ENCODE data around the gene RASL12. TPM values are rescaled to one million over a fixed set of nuclear protein-coding genes. Genes with fewer than 3 reads are reported as not detected.

Gene RASL12
- total and polyA plus RNA-seq, 2 donors (not counting 1 experiment from before 2014, with no cell fraction given), result not detected

GRCh38 chr15:65087411-65087810 lies 19.6 kb upstream of the RASL12 start:
- WGBS (ENCODE audit: insufficient coverage), result 86% methylated on average over 3 of the region's 3 CpGs
- ATAC-seq (ENCODE audit: low read depth), result no peak

DNA sequence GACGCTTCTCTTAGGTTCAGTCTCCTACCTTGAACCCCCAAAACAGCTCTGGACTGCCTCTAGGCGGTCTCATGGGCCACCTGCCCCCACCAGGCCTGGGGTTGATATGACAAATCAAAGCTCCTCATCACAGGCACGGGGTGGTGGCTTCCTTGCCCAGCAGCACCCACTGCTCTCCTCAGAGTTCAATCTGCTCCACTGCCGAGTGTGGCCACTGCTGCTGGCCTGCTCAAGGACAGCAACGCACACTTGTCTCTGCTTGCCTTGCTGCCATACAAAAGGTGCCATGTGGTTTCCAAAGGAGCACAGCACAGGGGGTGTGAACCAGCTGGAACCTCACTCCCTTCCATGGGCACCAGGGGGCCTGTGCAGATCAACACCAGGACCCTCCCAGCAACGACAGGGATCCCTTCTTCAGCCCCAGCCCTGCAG lies 18.9 kb upstream of the RASL12 start:
- H3K4me1 ChIP-seq (ENCODE audit: control insufficient read depth in 2 of 2, insufficient read depth in 2 of 2, low read length in 2 of 2), result no peaks in the 10 kb centered on the region
- H3K4me1 Mint-ChIP-seq, result no peaks in the 10 kb centered on the region
- no peaks in the 10 kb centered on the region for H4K20me1 ChIP-seq (ENCODE audit: control insufficient read depth, insufficient read depth, low read length, poor library complexity, severe bottlenecking)
- H3K9me3 ChIP-seq (ENCODE audit: control extremely low read depth in 1 of 3, control insufficient read depth in 2 of 3, insufficient read depth in 1 of 3, low read length in 2 of 3), result no peaks in the 10 kb centered on the region
- H3K4me2 ChIP-seq (replicated peaks; ENCODE audit: low read depth, low read length, poor library complexity, severe bottlenecking), result no peak overlapping the region
- H2AFZ ChIP-seq (ENCODE audit: insufficient read depth, low read depth, low read length, poor library complexity, severe bottlenecking), result no peak overlapping the region
- H3K79me2 ChIP-seq (ENCODE audit: control insufficient read depth, insufficient read depth, low read length), result no peaks in the 10 kb centered on the region
- H3K36me3 ChIP-seq (replicated peaks in 1 of 2; ENCODE audit: control extremely low read depth in 1 of 2, control insufficient read depth in 1 of 2, extremely low read depth in 1 of 2, insufficient read depth in 2 of 2, low read length in 1 of 2), result no peaks in the 10 kb centered on the region
- peaks cover 26% of the 10 kb centered on the region for H3K27me3 Mint-ChIP-seq
- intact Hi-C loops (cut with micrococcal nuclease), result no loop called here
- TF ChIP-seq EZH2 (IDR thresholded peaks at IDR 0.05; ENCODE audit: borderline replicate concordance, insufficient read depth, low read depth, low read length, poor library complexity, severe bottlenecking), result no peak
- TF ChIP-seq, protein P1, sequence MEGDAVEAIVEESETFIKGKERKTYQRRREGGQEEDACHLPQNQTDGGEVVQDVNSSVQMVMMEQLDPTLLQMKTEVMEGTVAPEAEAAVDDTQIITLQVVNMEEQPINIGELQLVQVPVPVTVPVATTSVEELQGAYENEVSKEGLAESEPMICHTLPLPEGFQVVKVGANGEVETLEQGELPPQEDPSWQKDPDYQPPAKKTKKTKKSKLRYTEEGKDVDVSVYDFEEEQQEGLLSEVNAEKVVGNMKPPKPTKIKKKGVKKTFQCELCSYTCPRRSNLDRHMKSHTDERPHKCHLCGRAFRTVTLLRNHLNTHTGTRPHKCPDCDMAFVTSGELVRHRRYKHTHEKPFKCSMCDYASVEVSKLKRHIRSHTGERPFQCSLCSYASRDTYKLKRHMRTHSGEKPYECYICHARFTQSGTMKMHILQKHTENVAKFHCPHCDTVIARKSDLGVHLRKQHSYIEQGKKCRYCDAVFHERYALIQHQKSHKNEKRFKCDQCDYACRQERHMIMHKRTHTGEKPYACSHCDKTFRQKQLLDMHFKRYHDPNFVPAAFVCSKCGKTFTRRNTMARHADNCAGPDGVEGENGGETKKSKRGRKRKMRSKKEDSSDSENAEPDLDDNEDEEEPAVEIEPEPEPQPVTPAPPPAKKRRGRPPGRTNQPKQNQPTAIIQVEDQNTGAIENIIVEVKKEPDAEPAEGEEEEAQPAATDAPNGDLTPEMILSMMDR (IDR thresholded peaks at IDR 0.05), result no peak
- ATAC-seq (ENCODE audit: low read depth) (no peak), DNase-seq (no peak)
- H3K9ac ChIP-seq (ENCODE audit: low read length), result no peak overlapping the region
- ChIA-PET POLR2A (no interaction called here), CTCF (interaction anchor here (0.8 to 1.5 kb wide), 3 partner anchors 8 to 53 kb away, joined by 3 to 8 read pairs (median 5); partner anchors contain the start of gene KBTBD13)
- no peaks in the 10 kb centered on the region for H3K9me3 Mint-ChIP-seq (ENCODE audit: insufficient read depth)
- WGBS (ENCODE audit: insufficient coverage), result 74% methylated on average over 6 of the region's 6 CpGs
- no peak overlapping the region for H3K4me3 Mint-ChIP-seq
- H3K27me3 ChIP-seq (replicated peaks in 1 of 4; ENCODE audit: control extremely low read depth in 1 of 4, control insufficient read depth in 3 of 4, insufficient read depth in 4 of 4, low read length in 3 of 4), result peaks cover 0 to 23% (median 5%) of the 10 kb centered on the region in 4 experiments
- no peak overlapping the region for H3K27ac ChIP-seq (ENCODE audit: low read length in 2 of 2)
- H3K27ac Mint-ChIP-seq, result no peak overlapping the region
- H3K4me3 ChIP-seq (ENCODE audit: control extremely low read depth in 1 of 5, extremely low read depth in 1 of 5, insufficient read depth in 1 of 5, low read depth in 2 of 5, low read length in 4 of 5), result no peak overlapping the region

More at GRCh38 chr15:65087411-65087810, 19.6 kb upstream of the RASL12 start:
- intact Hi-C loops (cut with micrococcal nuclease), result no loop called here
- Mint-ChIP-seq H3K4me1 (no peaks in the 10 kb centered on the region), H3K4me3 (no peak overlapping the region), H3K27me3 (peaks cover 22% of the 10 kb centered on the region), H3K27ac (no peak overlapping the region), H3K9me3 (ENCODE audit: insufficient read depth) (no peaks in the 10 kb centered on the region)
- Histone ChIP-seq H3K4me1 (ENCODE audit: control insufficient read depth in 2 of 2, insufficient read depth in 2 of 2, low read length in 2 of 2) (no peaks in the 10 kb centered on the region), H3K27ac (ENCODE audit: low read length in 2 of 2) (no peak overlapping the region), H3K9me3 (ENCODE audit: control extremely low read depth in 1 of 3, control insufficient read depth in 2 of 3, insufficient read depth in 1 of 3, low read length in 2 of 3) (no peaks in the 10 kb centered on the region), H3K27me3 (replicated peaks in 1 of 4; ENCODE audit: control extremely low read depth in 1 of 4, control insufficient read depth in 3 of 4, insufficient read depth in 4 of 4, low read length in 3 of 4) (peaks cover 0 to 16% (median 4%) of the 10 kb centered on the region in 4 experiments), H2AFZ (ENCODE audit: insufficient read depth, low read depth, low read length, poor library complexity, severe bottlenecking) (no peak overlapping the region), H3K4me2 (replicated peaks; ENCODE audit: low read depth, low read length, poor library complexity, severe bottlenecking) (no peak overlapping the region), H3K9ac (ENCODE audit: low read length) (no peak overlapping the region), H3K36me3 (replicated peaks in 1 of 2; ENCODE audit: control extremely low read depth in 1 of 2, control insufficient read depth in 1 of 2, extremely low read depth in 1 of 2, insufficient read depth in 2 of 2, low read length in 1 of 2) (no peaks in the 10 kb centered on the region), H3K79me2 (ENCODE audit: control insufficient read depth, insufficient read depth, low read length) (no peaks in the 10 kb centered on the region), H4K20me1 (ENCODE audit: control insufficient read depth, insufficient read depth, low read length, poor library complexity, severe bottlenecking) (no peaks in the 10 kb centered on the region), H3K4me3 (ENCODE audit: control extremely low read depth in 1 of 5, extremely low read depth in 1 of 5, insufficient read depth in 1 of 5, low read depth in 2 of 5, low read length in 4 of 5) (no peak overlapping the region)
- TF ChIP-seq EZH2 (IDR thresholded peaks at IDR 0.05; ENCODE audit: borderline replicate concordance, insufficient read depth, low read depth, low read length, poor library complexity, severe bottlenecking), result no peak
- TF ChIP-seq, protein P1 (IDR thresholded peaks at IDR 0.05), result no peak
- DNase-seq, result no peak
- ChIA-PET CTCF (interaction anchor here (0.8 to 1.5 kb wide), 3 partner anchors 9 to 54 kb away, joined by 3 to 8 read pairs (median 5); partner anchors contain the start of gene KBTBD13), POLR2A (no interaction called here)

Data from B cell (primary cell).